Upper lobe of left lung (tissue), 4 donors: ENCODE data around the gene NOL4L.

ENCODE experiments used
- CTCF ChIP-seq, 6 experiments: fragments of 450-650 bp in 4 of 6; fragments of 200-600 bp in 2 of 6; sonication (generic) in 2 of 6; IDR thresholded peaks; one replicate each; pipeline ENCODE4 v1.5.1; 2016 to 2019; ENCODE audit warnings: antibody characterized with exemption in 6 of 6
- EP300 ChIP-seq, 4 donors: sonication (generic); formaldehyde crosslinking; IDR thresholded peaks; one replicate each; pipeline ENCODE4 v1.5.1; 2017; ENCODE audit warnings: antibody characterized with exemption in 4 of 4, control low read depth in 2 of 4
- POLR2A ChIP-seq, 4 donors: fragments of 450-650 bp; IDR thresholded peaks; one replicate each; pipeline ENCODE4 v1.5.1; 2016 to 2017; ENCODE audit warnings: antibody characterized with exemption in 4 of 4, mild to moderate bottlenecking in 2 of 4
- POLR2AphosphoS5 ChIP-seq, 2 donors: sonication (generic); formaldehyde crosslinking; IDR thresholded peaks; one replicate each; pipeline ENCODE4 v1.5.1; 2017; ENCODE audit warnings: antibody characterized with exemption in 2 of 2

GRCh38 chr20:32602273-32602672, 17.1 kb upstream of the NOL4L start:
- TF ChIP-seq CTCF (IDR thresholded peaks at IDR 0.05) (no peak), EP300 (IDR thresholded peaks at IDR 0.05) (no peak), POLR2A (IDR thresholded peaks at IDR 0.05) (no peak), POLR2AphosphoS5 (IDR thresholded peaks at IDR 0.05) (no peak)
